Measurements from ENCODE around the gene GPR39. TPM values are rescaled to one million over a fixed set of nuclear protein-coding genes. Genes with fewer than 3 reads are reported as not detected.
A peak's percentile ranks its signal among the peaks of the same experiment; 100 is the strongest.

The GPR39 gene
- polyA plus RNA-seq, 4 donors: 3.8 to 12.6 (median 5.3) TPM

GRCh38 chr2:132424526-132425121 is 8.0 kb downstream of the GPR39 start:
- DNase-seq (peak; percentile 59 to 68), FAIRE-seq (no peak)
- Histone ChIP-seq H3K36me3 (ENCODE audit: control insufficient read depth in 3 of 3, insufficient read depth in 2 of 3, low read depth in 1 of 3, low read length in 3 of 3) (peaks cover 0 to 2% (median 0%) of the 10 kb centered on the region in 3 donors), H3K4me1 (ENCODE audit: control insufficient read depth in 3 of 3, insufficient read depth in 2 of 3, low read depth in 1 of 3, low read length in 2 of 3) (peaks cover 0 to 35% (median 3%) of the 10 kb centered on the region in 3 donors), H3K9me3 (ENCODE audit: control insufficient read depth in 2 of 2, insufficient read depth in 1 of 2, low read depth in 1 of 2, low read length in 1 of 2) (no peaks in the 10 kb centered on the region), H3K27me3 (ENCODE audit: control insufficient read depth in 3 of 3, insufficient read depth in 3 of 3, low read length in 3 of 3) (no peaks in the 10 kb centered on the region), H3K27ac (ENCODE audit: low read depth in 1 of 3, low read length in 2 of 3) (peak overlapping the region in 1 of 3 donors; percentile 72), H3K4me3 (ENCODE audit: low read depth in 1 of 3, low read length in 3 of 3) (no peak overlapping the region)
- WGBS, 3 donors: 16 to 57% (median 30%) methylated on average over 5 of the region's 5 CpGs

GRCh38 chr2:132426033-132426432 is 9.4 kb downstream of the GPR39 start:
- 55 to 85% (median 57%) methylated on average over 3 of the region's 3 CpGs for WGBS, 3 donors
- no peaks in the 10 kb centered on the region for H3K9me3 ChIP-seq (ENCODE audit: control insufficient read depth in 2 of 2, insufficient read depth in 1 of 2, low read depth in 1 of 2, low read length in 1 of 2)
- peaks cover 0 to 2% (median 0%) of the 10 kb centered on the region in 3 donors for H3K36me3 ChIP-seq (ENCODE audit: control insufficient read depth in 3 of 3, insufficient read depth in 2 of 3, low read depth in 1 of 3, low read length in 3 of 3)
- H3K4me3 ChIP-seq (ENCODE audit: low read depth in 1 of 3, low read length in 3 of 3): no peak overlapping the region
- H3K27me3 ChIP-seq (ENCODE audit: control insufficient read depth in 3 of 3, insufficient read depth in 3 of 3, low read length in 3 of 3): no peaks in the 10 kb centered on the region
- FAIRE-seq (no peak), DNase-seq (no peak)
- peaks cover 0 to 23% (median 3%) of the 10 kb centered on the region in 3 donors for H3K4me1 ChIP-seq (ENCODE audit: control insufficient read depth in 3 of 3, insufficient read depth in 2 of 3, low read depth in 1 of 3, low read length in 2 of 3)
- H3K27ac ChIP-seq (ENCODE audit: low read depth in 1 of 3, low read length in 2 of 3): no peak overlapping the region

DNA sequence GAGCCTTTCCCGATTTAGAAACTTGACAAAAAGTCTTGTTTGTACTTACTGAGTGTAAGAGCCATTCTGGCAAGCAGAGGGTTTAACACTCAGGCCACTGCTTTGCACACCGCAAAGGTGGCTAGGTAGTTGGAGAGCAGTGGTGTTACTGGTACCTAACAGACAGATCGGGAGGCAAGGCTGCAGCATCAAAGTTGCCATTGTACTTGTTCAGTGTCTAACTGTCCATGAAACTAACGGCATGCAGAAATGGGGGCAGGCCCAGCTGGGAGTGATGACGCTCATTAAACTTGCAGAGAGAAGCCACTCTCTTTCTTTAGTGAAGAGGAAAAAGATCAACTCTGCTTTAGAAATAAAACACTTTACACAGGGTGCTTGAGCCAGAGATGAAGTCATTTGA is 10.1 kb downstream of the GPR39 start:
- WGBS, 3 donors: 83 to 90% (median 88%) methylated on average over 5 of the region's 5 CpGs
- FAIRE-seq (no peak), DNase-seq (no peak)

DNA sequence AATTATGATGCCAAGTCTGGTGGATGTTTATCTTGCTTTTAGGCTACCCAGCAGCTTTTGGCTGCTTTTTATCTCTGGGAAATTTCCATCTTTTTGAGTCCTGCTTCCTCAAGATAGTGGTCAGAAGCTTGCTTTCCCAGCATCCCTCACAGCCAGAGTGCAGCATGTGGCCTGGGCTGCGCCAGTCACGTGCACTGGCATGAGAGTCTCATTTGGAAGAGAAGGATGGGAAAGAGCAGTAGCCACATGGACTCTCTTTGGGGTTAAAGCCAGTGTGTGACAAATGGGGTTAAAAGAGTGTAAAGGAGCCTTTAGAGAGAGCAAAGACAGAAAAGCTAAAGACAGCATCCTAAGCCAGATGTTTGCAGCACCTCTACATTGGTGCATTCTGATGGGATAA is 12.7 kb downstream of the GPR39 start:
- Histone ChIP-seq H3K9me3 (ENCODE audit: control insufficient read depth in 2 of 2, insufficient read depth in 1 of 2, low read depth in 1 of 2, low read length in 1 of 2) (peaks cover 0 to 13% of the 10 kb centered on the region in 2 donors), H3K36me3 (ENCODE audit: control insufficient read depth in 3 of 3, insufficient read depth in 2 of 3, low read depth in 1 of 3, low read length in 3 of 3) (peaks cover 0 to 2% (median 0%) of the 10 kb centered on the region in 3 donors), H3K4me1 (ENCODE audit: control insufficient read depth in 3 of 3, insufficient read depth in 2 of 3, low read depth in 1 of 3, low read length in 2 of 3) (peaks cover 0 to 9% (median 3%) of the 10 kb centered on the region in 3 donors), H3K4me3 (ENCODE audit: low read depth in 1 of 3, low read length in 3 of 3) (no peak overlapping the region), H3K27ac (ENCODE audit: low read depth in 1 of 3, low read length in 2 of 3) (no peak overlapping the region), H3K27me3 (ENCODE audit: control insufficient read depth in 3 of 3, insufficient read depth in 3 of 3, low read length in 3 of 3) (no peaks in the 10 kb centered on the region)
- DNase-seq: no peak
- FAIRE-seq: no peak
- WGBS, 3 donors: 89 to 96% (median 91%) methylated on average over 2 of the region's 2 CpGs

More for the DNA sequence above, 10.1 kb downstream of the GPR39 start:
- Histone ChIP-seq H3K4me3 (ENCODE audit: low read depth in 1 of 3, low read length in 3 of 3) (no peak overlapping the region), H3K4me1 (ENCODE audit: control insufficient read depth in 3 of 3, insufficient read depth in 2 of 3, low read depth in 1 of 3, low read length in 2 of 3) (peaks cover 0 to 20% (median 3%) of the 10 kb centered on the region in 3 donors), H3K27me3 (ENCODE audit: control insufficient read depth in 3 of 3, insufficient read depth in 3 of 3, low read length in 3 of 3) (no peaks in the 10 kb centered on the region), H3K9me3 (ENCODE audit: control insufficient read depth in 2 of 2, insufficient read depth in 1 of 2, low read depth in 1 of 2, low read length in 1 of 2) (peaks cover 0 to 4% of the 10 kb centered on the region in 2 donors), H3K36me3 (ENCODE audit: control insufficient read depth in 3 of 3, insufficient read depth in 2 of 3, low read depth in 1 of 3, low read length in 3 of 3) (peaks cover 0 to 4% (median 0%) of the 10 kb centered on the region in 3 donors), H3K27ac (ENCODE audit: low read depth in 1 of 3, low read length in 2 of 3) (no peak overlapping the region)

GRCh38 chr2:132429941-132430573 is 13.5 kb downstream of the GPR39 start:
- peaks cover 0 to 13% of the 10 kb centered on the region in 2 donors for H3K9me3 ChIP-seq (ENCODE audit: control insufficient read depth in 2 of 2, insufficient read depth in 1 of 2, low read depth in 1 of 2, low read length in 1 of 2)

DNA sequence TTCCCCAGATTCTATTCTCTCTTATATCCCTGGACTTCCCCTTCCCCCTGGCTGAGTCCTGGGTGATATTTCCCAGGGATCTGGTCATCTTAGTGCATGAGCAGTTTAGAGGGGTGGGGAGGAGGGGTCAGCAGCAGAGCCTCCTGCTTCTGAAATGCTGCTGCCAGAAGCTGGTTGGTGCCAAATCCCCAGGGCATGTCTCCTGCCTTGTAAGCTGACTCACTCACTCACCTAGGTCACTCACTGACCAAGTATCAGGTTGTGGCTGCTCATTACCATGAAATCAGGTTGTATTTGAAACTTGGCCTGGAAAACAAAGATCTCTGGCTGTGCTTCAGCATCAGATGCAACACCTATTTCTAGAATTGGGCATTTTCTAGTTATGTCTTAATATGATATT is 14.3 kb downstream of the GPR39 start:
- Histone ChIP-seq H3K27ac (ENCODE audit: low read depth in 1 of 3, low read length in 2 of 3) (no peak overlapping the region), H3K27me3 (ENCODE audit: control insufficient read depth in 3 of 3, insufficient read depth in 3 of 3, low read length in 3 of 3) (no peaks in the 10 kb centered on the region), H3K36me3 (ENCODE audit: control insufficient read depth in 3 of 3, insufficient read depth in 2 of 3, low read depth in 1 of 3, low read length in 3 of 3) (peaks cover 0 to 2% (median 0%) of the 10 kb centered on the region in 3 donors), H3K9me3 (ENCODE audit: control insufficient read depth in 2 of 2, insufficient read depth in 1 of 2, low read depth in 1 of 2, low read length in 1 of 2) (peaks cover 0 to 13% of the 10 kb centered on the region in 2 donors), H3K4me3 (ENCODE audit: low read depth in 1 of 3, low read length in 3 of 3) (no peak overlapping the region), H3K4me1 (ENCODE audit: control insufficient read depth in 3 of 3, insufficient read depth in 2 of 3, low read depth in 1 of 3, low read length in 2 of 3) (no peaks in the 10 kb centered on the region)
- FAIRE-seq (no peak), DNase-seq (no peak)

More at GRCh38 chr2:132429941-132430573, 13.5 kb downstream of the GPR39 start:
- DNase-seq (no peak), FAIRE-seq (no peak)
- Histone ChIP-seq H3K4me3 (ENCODE audit: low read depth in 1 of 3, low read length in 3 of 3) (no peak overlapping the region), H3K27ac (ENCODE audit: low read depth in 1 of 3, low read length in 2 of 3) (no peak overlapping the region), H3K36me3 (ENCODE audit: control insufficient read depth in 3 of 3, insufficient read depth in 2 of 3, low read depth in 1 of 3, low read length in 3 of 3) (peaks cover 0 to 2% (median 0%) of the 10 kb centered on the region in 3 donors), H3K4me1 (ENCODE audit: control insufficient read depth in 3 of 3, insufficient read depth in 2 of 3, low read depth in 1 of 3, low read length in 2 of 3) (peaks cover 0 to 2% (median 0%) of the 10 kb centered on the region in 3 donors), H3K27me3 (ENCODE audit: control insufficient read depth in 3 of 3, insufficient read depth in 3 of 3, low read length in 3 of 3) (no peaks in the 10 kb centered on the region)
- 58 to 90% (median 76%) methylated on average over 2 of the region's 2 CpGs for WGBS, 3 donors

DNA sequence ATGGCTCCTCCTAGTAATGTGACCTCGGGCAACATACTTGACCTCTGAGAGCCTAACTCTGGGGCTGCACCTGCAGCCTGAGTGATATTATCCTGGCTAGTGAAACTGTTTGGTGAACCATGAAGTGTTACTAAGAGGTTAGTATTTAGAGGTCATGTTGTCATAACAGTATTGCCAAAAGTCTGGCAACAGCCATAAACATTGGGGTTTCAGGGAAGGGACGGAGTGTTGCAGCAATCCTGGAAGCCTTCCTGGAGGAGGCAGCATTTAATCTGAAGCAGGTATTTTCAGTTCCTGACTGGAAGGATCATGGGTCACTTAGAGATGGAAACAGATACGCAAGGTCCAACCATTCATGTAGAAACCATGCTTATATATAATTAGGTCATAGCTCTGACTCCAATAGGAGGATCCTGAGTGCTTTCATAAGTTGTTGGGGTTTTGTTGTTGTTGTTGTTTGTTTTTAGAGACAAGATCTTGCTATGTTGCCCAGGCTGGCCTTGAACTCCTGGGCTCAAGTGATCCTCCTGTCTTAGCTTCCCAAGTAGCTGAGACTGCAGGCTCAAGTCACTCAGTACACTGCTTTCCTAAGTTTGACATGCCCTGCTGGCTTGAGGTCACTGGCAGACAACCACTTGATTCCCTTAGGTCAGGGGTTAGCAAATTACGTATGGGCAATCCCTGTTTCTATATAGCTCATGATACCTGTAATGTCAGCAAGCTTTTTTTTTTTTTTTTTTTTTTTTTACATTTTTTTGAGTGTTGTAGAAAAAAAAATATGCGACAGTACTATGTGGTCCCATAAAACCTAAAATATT is 21.5 kb downstream of the GPR39 start:
- DNase-seq: no peak
- FAIRE-seq: no peak
- no peaks in the 10 kb centered on the region for H3K27me3 ChIP-seq (ENCODE audit: control insufficient read depth in 3 of 3, insufficient read depth in 3 of 3, low read length in 3 of 3)
- H3K4me1 ChIP-seq (ENCODE audit: control insufficient read depth in 3 of 3, insufficient read depth in 2 of 3, low read depth in 1 of 3, low read length in 2 of 3): no peaks in the 10 kb centered on the region
- no peak overlapping the region for H3K4me3 ChIP-seq (ENCODE audit: low read depth in 1 of 3, low read length in 3 of 3)
- H3K9me3 ChIP-seq (ENCODE audit: control insufficient read depth in 2 of 2, insufficient read depth in 1 of 2, low read depth in 1 of 2, low read length in 1 of 2): no peaks in the 10 kb centered on the region
- 80 to 94% (median 92%) methylated on average over 5 of the region's 5 CpGs for WGBS, 3 donors
- no peak overlapping the region for H3K27ac ChIP-seq (ENCODE audit: low read depth in 1 of 3, low read length in 2 of 3)
- H3K36me3 ChIP-seq (ENCODE audit: control insufficient read depth in 3 of 3, insufficient read depth in 2 of 3, low read depth in 1 of 3, low read length in 3 of 3): no peaks in the 10 kb centered on the region

- WGBS, 3 donors: 70 to 90% (median 81%) methylated on average over 4 of the region's 4 CpGs
- Histone ChIP-seq H3K27me3 (ENCODE audit: control insufficient read depth in 3 of 3, insufficient read depth in 3 of 3, low read length in 3 of 3) (no peaks in the 10 kb centered on the region), H3K27ac (ENCODE audit: low read depth in 1 of 3, low read length in 2 of 3) (no peak overlapping the region), H3K4me3 (ENCODE audit: low read depth in 1 of 3, low read length in 3 of 3) (no peak overlapping the region), H3K36me3 (ENCODE audit: control insufficient read depth in 3 of 3, insufficient read depth in 2 of 3, low read depth in 1 of 3, low read length in 3 of 3) (no peaks in the 10 kb centered on the region), H3K4me1 (ENCODE audit: control insufficient read depth in 3 of 3, insufficient read depth in 2 of 3, low read depth in 1 of 3, low read length in 2 of 3) (no peaks in the 10 kb centered on the region), H3K9me3 (ENCODE audit: control insufficient read depth in 2 of 2, insufficient read depth in 1 of 2, low read depth in 1 of 2, low read length in 1 of 2) (no peaks in the 10 kb centered on the region)
- FAIRE-seq (no peak), DNase-seq (no peak)
Observed at GRCh38 chr2:132438691-132439090, 22.1 kb downstream of the GPR39 start.
